GM12878 (cell line): ENCODE measurements around the gene SASH3. TPM values are rescaled to one million over a fixed set of nuclear protein-coding genes. Genes with fewer than 3 reads are reported as not detected.

Source experiments
- CEBPB ChIP-seq, 2 experiments: fragments of 150-350 bp in 1 of 2; IDR thresholded peaks; 2 replicates each; pipeline ENCODE4 v1.6.1; 2012 to 2014; ENCODE audit warnings: low read depth in 2 of 2, low read length in 2 of 2, borderline replicate concordance in 1 of 2, inconsistent platforms in 1 of 2
- CHD2 ChIP-seq: IDR thresholded peaks from 2 replicates; pipeline ENCODE4 v1.6.1; 2011; ENCODE audit warnings: low read depth, low read length, improper control_type of control experiment, borderline replicate concordance
- E2F8 ChIP-seq: fragments of 450-650 bp; IDR thresholded peaks from 2 replicates; pipeline ENCODE4 v1.6.1; 2018; ENCODE audit warnings: mild to moderate bottlenecking, low read depth, moderate library complexity; ENCODE audit not compliant: partially characterized antibody
- EGR1 ChIP-seq, 2 experiments: IDR thresholded peaks; 1 replicate in 1 of 2; 2 replicates in 1 of 2; pipeline ENCODE4 v1.6.1; 2011 to 2012; ENCODE audit warnings: low read depth in 2 of 2, low read length in 2 of 2, borderline replicate concordance in 1 of 2, mild to moderate bottlenecking in 1 of 2, moderate library complexity in 1 of 2
- FOS ChIP-seq: IDR thresholded peaks from 3 replicates; pipeline ENCODE4 v1.6.1; 2011; ENCODE audit warnings: borderline replicate concordance; ENCODE audit not compliant: insufficient read length; ENCODE audit errors: extremely low read depth
- MLLT1 ChIP-seq: fragments of 450-650 bp; IDR thresholded peaks from 2 replicates; pipeline ENCODE4 v1.6.1; 2016; ENCODE audit warnings: mild to moderate bottlenecking
- MTA2 ChIP-seq: fragments of 450-650 bp; IDR thresholded peaks from 2 replicates; pipeline ENCODE4 v1.6.1; 2016; ENCODE audit warnings: low read depth, mild to moderate bottlenecking, moderate library complexity
- MYC ChIP-seq: IDR thresholded peaks from 2 replicates; pipeline ENCODE4 v1.6.1; 2011; ENCODE audit warnings: mild to moderate bottlenecking, low read length, moderate library complexity, inconsistent platforms; ENCODE audit not compliant: insufficient read depth, insufficient replicate concordance, insufficient read length, severe bottlenecking
- RAD21 ChIP-seq: IDR thresholded peaks from 2 replicates; pipeline ENCODE4 v1.6.1; 2011; ENCODE audit warnings: mild to moderate bottlenecking, low read depth, low read length, moderate library complexity; ENCODE audit not compliant: insufficient read depth
- polyA plus RNA-seq, 11 experiments: library from polyadenylated mRNA; depleted of rRNA in 4 of 11; unstranded in 6 of 11; stranded (reverse) in 5 of 11; fragments of >200 nt; fragmentation: Nextera tagmentation in 4 of 11; fragmentation: Illumina TruSeq in 1 of 11; extraction: Ambion mirVana in 4 of 11; extraction: Trizol in 1 of 11; gene quantifications; 1 replicate in 1 of 11; 2 replicates in 10 of 11; pipeline versions ENCODE4 v1.2.1 to v1.2.3, GENCODE V29; 2011 to 2016; ENCODE audit warnings: inconsistent platforms in 2 of 11, missing spikeins in 2 of 11, low read depth in 1 of 11
- total RNA-seq, 4 experiments: library from RNA; depleted of rRNA in 3 of 4; stranded (reverse); fragments of >200 nt in 3 of 4; fragmentation: Illumina TruSeq in 1 of 4; extraction: Trizol in 1 of 4; gene quantifications; 2 replicates each; pipeline versions ENCODE4 v1.2.1 to v1.2.3, GENCODE V29; 2013 to 2021
- TF ChIP-seq, protein P1 (sequence below): fragments of 450-650 bp; IDR thresholded peaks from 2 replicates; pipeline ENCODE4 v1.6.1; 2016; ENCODE audit warnings: mild to moderate bottlenecking, moderate library complexity, borderline replicate concordance
- TF ChIP-seq, protein P2 (sequence below): fragments of 450-650 bp; IDR thresholded peaks from 2 replicates; pipeline ENCODE4 v1.6.1; 2017; ENCODE audit warnings: mild to moderate bottlenecking, low read depth, inconsistent platforms; ENCODE audit not compliant: poor library complexity, severe bottlenecking

The SASH3 gene
- total and polyA plus RNA-seq, 10 of the 15 experiments (the other 5 are each of a cell fraction or from before 2014, with no cell fraction given), result 23.1 to 233 (median 160) TPM

GRCh38 chrX:129769467-129770154, 10.1 kb upstream of the SASH3 start (continued):
- TF ChIP-seq EGR1 (IDR thresholded peaks at IDR 0.05; ENCODE audit: borderline replicate concordance in 1 of 2, low read depth in 2 of 2, low read length in 2 of 2), result 0 out of 3 replicates have a peak, but pooled peaks of 1 of the 2 experiments have one; percentile 5
- TF ChIP-seq MTA2, result peak; percentile 40; the same call in 1 of the 2 replicates
- TF ChIP-seq CEBPB (IDR thresholded peaks at IDR 0.05; ENCODE audit: borderline replicate concordance in 1 of 2, low read depth in 2 of 2, low read length in 2 of 2), result no peak
- TF ChIP-seq CHD2, result peak; percentile 84
- TF ChIP-seq, protein P1, sequence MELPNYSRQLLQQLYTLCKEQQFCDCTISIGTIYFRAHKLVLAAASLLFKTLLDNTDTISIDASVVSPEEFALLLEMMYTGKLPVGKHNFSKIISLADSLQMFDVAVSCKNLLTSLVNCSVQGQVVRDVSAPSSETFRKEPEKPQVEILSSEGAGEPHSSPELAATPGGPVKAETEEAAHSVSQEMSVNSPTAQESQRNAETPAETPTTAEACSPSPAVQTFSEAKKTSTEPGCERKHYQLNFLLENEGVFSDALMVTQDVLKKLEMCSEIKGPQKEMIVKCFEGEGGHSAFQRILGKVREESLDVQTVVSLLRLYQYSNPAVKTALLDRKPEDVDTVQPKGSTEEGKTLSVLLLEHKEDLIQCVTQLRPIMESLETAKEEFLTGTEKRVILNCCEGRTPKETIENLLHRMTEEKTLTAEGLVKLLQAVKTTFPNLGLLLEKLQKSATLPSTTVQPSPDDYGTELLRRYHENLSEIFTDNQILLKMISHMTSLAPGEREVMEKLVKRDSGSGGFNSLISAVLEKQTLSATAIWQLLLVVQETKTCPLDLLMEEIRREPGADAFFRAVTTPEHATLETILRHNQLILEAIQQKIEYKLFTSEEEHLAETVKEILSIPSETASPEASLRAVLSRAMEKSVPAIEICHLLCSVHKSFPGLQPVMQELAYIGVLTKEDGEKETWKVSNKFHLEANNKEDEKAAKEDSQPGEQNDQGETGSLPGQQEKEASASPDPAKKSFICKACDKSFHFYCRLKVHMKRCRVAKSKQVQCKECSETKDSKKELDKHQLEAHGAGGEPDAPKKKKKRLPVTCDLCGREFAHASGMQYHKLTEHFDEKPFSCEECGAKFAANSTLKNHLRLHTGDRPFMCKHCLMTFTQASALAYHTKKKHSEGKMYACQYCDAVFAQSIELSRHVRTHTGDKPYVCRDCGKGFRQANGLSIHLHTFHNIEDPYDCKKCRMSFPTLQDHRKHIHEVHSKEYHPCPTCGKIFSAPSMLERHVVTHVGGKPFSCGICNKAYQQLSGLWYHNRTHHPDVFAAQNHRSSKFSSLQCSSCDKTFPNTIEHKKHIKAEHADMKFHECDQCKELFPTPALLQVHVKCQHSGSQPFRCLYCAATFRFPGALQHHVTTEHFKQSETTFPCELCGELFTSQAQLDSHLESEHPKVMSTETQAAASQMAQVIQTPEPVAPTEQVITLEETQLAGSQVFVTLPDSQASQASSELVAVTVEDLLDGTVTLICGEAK, result no peak
- TF ChIP-seq MYC, result peak; percentile 42
- TF ChIP-seq E2F8, result no peak
- TF ChIP-seq, protein P2, sequence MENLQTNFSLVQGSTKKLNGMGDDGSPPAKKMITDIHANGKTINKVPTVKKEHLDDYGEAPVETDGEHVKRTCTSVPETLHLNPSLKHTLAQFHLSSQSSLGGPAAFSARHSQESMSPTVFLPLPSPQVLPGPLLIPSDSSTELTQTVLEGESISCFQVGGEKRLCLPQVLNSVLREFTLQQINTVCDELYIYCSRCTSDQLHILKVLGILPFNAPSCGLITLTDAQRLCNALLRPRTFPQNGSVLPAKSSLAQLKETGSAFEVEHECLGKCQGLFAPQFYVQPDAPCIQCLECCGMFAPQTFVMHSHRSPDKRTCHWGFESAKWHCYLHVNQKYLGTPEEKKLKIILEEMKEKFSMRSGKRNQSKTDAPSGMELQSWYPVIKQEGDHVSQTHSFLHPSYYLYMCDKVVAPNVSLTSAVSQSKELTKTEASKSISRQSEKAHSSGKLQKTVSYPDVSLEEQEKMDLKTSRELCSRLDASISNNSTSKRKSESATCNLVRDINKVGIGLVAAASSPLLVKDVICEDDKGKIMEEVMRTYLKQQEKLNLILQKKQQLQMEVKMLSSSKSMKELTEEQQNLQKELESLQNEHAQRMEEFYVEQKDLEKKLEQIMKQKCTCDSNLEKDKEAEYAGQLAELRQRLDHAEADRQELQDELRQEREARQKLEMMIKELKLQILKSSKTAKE, result peak; percentile 51
- peak; percentile 89 for TF ChIP-seq MLLT1
- 0 out of 2 replicates have a peak, but pooled peaks have one; percentile 8 for TF ChIP-seq RAD21
- TF ChIP-seq FOS, result no peak
